ENCODE results near the gene ITGA2B. TPM values are rescaled to one million over a fixed set of nuclear protein-coding genes. Genes with fewer than 3 reads are reported as not detected.
A peak's percentile ranks its signal among the peaks of the same experiment; 100 is the strongest.

ITGA2B gene
- total and polyA plus RNA-seq, 2 of the 4 experiments (the other 2 are of a cell fraction): under 0.01 to 0.26 TPM

DNA sequence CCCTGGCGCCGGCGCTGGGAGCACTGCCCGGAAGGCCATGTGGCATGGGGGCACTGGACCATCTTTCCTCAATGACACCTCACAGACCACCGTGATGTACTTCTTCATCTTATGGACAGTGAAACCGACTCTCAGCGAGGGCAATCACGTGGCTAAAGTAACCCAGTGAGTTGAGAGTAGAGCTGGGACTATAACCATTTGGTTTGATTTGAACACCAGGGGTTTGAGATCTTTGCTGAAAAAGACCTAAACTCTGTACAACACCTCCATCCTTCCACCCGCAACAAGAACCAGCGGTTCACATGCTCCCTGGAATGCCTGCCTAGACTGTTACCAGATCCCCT lies 3.3 kb downstream of the ITGA2B start:
- no TSS peak for BruUV-seq (replicated peaks)
- DNase-seq (no peak), ATAC-seq (ENCODE audit: low read depth) (no peak)
- no peaks in the 10 kb centered on the region for H3K79me1 ChIP-seq (ENCODE audit: low read depth in 1 of 2, low read length in 2 of 2)
- no peak overlapping the region for H3K9ac ChIP-seq (ENCODE audit: low read depth, low read length)
- no peak overlapping the region for H3K18ac ChIP-seq (ENCODE audit: low read depth, low read length)
- no peak overlapping the region for H2AK5ac ChIP-seq (ENCODE audit: low read depth, low read length)
- no peaks in the 10 kb centered on the region for H3K9me1 ChIP-seq (ENCODE audit: insufficient read depth, low read length)
- intact Hi-C loops (cut with micrococcal nuclease): no loop called here
- no peak overlapping the region for H3K14ac ChIP-seq (replicated peaks; ENCODE audit: low read depth, low read length)
- H4K20me1 ChIP-seq (ENCODE audit: insufficient read depth, low read length): 0 out of 2 replicates have a peak, but pooled peaks cover 3% of the 10 kb centered on the region
- peak overlapping the region; percentile 82 for H2AFZ ChIP-seq (replicated peaks; ENCODE audit: low read length, poor library complexity)
- H3K9me3 ChIP-seq (ENCODE audit: control insufficient read depth, insufficient read depth, low read length): no peaks in the 10 kb centered on the region; the same call in 1 of the 2 replicates
- 0 out of 2 replicates have a peak overlapping the region, but pooled peaks have one; percentile 56 for H3K23ac ChIP-seq (ENCODE audit: low read depth, low read length)
- ChIA-PET CTCF (no interaction called here), POLR2A (ENCODE audit: unreplicated experiment) (no interaction called here)
- H3K27me3 ChIP-seq (ENCODE audit: control insufficient read depth, insufficient read depth, low read length): peaks cover 26% of the 10 kb centered on the region
- no peak overlapping the region for H3K4ac ChIP-seq (ENCODE audit: low read depth, low read length)
- H2BK15ac ChIP-seq (ENCODE audit: low read depth, low read length): no peak overlapping the region
- no peak overlapping the region for H4K91ac ChIP-seq (ENCODE audit: insufficient read depth, low read depth, low read length)
- H3K4me2 ChIP-seq (ENCODE audit: low read depth, low read length): no peak overlapping the region
- dilution Hi-C loops (cut with HindIII; ENCODE audit: low sequenced_read_pairs, unreplicated experiment): no loop called here
- no peak for TF ChIP-seq RCOR1 (IDR thresholded peaks at IDR 0.05; ENCODE audit: insufficient replicate concordance, low read length)
- TF ChIP-seq, protein P1, sequence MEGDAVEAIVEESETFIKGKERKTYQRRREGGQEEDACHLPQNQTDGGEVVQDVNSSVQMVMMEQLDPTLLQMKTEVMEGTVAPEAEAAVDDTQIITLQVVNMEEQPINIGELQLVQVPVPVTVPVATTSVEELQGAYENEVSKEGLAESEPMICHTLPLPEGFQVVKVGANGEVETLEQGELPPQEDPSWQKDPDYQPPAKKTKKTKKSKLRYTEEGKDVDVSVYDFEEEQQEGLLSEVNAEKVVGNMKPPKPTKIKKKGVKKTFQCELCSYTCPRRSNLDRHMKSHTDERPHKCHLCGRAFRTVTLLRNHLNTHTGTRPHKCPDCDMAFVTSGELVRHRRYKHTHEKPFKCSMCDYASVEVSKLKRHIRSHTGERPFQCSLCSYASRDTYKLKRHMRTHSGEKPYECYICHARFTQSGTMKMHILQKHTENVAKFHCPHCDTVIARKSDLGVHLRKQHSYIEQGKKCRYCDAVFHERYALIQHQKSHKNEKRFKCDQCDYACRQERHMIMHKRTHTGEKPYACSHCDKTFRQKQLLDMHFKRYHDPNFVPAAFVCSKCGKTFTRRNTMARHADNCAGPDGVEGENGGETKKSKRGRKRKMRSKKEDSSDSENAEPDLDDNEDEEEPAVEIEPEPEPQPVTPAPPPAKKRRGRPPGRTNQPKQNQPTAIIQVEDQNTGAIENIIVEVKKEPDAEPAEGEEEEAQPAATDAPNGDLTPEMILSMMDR (conservative IDR thresholded peaks at IDR 0.05; ENCODE audit: low read depth, low read length): no peak
- TF ChIP-seq USF2 (IDR thresholded peaks at IDR 0.05; ENCODE audit: low read depth, low read length): no peak
- no peak for TF ChIP-seq MAZ (IDR thresholded peaks at IDR 0.05; ENCODE audit: borderline replicate concordance, low read depth, low read length)
- TF ChIP-seq RAD21 (IDR thresholded peaks at IDR 0.05; ENCODE audit: low read length): no peak
- TF ChIP-seq, protein P2, sequence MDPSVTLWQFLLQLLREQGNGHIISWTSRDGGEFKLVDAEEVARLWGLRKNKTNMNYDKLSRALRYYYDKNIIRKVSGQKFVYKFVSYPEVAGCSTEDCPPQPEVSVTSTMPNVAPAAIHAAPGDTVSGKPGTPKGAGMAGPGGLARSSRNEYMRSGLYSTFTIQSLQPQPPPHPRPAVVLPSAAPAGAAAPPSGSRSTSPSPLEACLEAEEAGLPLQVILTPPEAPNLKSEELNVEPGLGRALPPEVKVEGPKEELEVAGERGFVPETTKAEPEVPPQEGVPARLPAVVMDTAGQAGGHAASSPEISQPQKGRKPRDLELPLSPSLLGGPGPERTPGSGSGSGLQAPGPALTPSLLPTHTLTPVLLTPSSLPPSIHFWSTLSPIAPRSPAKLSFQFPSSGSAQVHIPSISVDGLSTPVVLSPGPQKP (IDR thresholded peaks at IDR 0.05; ENCODE audit: borderline replicate concordance, low read depth, low read length): no peak
- no peak for TF ChIP-seq POLR2A (IDR thresholded peaks at IDR 0.05; ENCODE audit: low read depth, low read length)
- no peak for TF ChIP-seq NFE2L2 (IDR thresholded peaks at IDR 0.05; ENCODE audit: low read depth, low read length)
- H3K4me3 ChIP-seq (ENCODE audit: insufficient read depth, low read depth, low read length): no peak overlapping the region
- WGBS, 2 experiments (ENCODE audit: extremely low coverage in 2 of 2, insufficient read length in 1 of 2): no CpG with 5 or more reads among the region's 10 CpGs
- no peak overlapping the region for H4K5ac ChIP-seq (ENCODE audit: low read depth, low read length)
- no peak overlapping the region for H2AK9ac ChIP-seq (replicated peaks; ENCODE audit: low read depth, low read length, poor library complexity)
- H3K27ac ChIP-seq (ENCODE audit: insufficient read depth, low read length): no peak overlapping the region
- H3K4me1 ChIP-seq (ENCODE audit: control insufficient read depth, insufficient read depth, low read length): peaks cover 2% of the 10 kb centered on the region; the same call in 1 of the 2 replicates
- in situ Hi-C loops (cut with MboI; ENCODE audit: low sequenced_read_pairs): no loop called here
- no peak overlapping the region for H2BK5ac ChIP-seq (ENCODE audit: low read depth, low read length, poor library complexity, severe bottlenecking)
- H2BK20ac ChIP-seq (ENCODE audit: low read depth, low read length): no peak overlapping the region
- no peak overlapping the region for H3K56ac ChIP-seq (ENCODE audit: extremely low read depth, insufficient read depth, low read length)
- no peaks in the 10 kb centered on the region for H3K36me3 ChIP-seq (ENCODE audit: control insufficient read depth, insufficient read depth, low read length)
- H4K8ac ChIP-seq (ENCODE audit: low read depth in 2 of 2, low read length in 2 of 2): no peak overlapping the region; a peak in 1 of 4 replicates
- no peak overlapping the region for H2BK120ac ChIP-seq (ENCODE audit: low read depth, low read length)
